Esophagus squamous epithelium (tissue), 4 donors: ENCODE measurements around the gene ATF4.

ENCODE experiments used
- POLR2A ChIP-seq, 4 donors: fragments of 450-650 bp; IDR thresholded peaks; one replicate each; pipeline ENCODE4 v1.6.1; 2017; ENCODE audit warnings: antibody characterized with exemption in 4 of 4, mild to moderate bottlenecking in 4 of 4, moderate library complexity in 3 of 4
- TF ChIP-seq, protein P1 (sequence below), 6 experiments: fragments of 450-650 bp in 4 of 6; fragments of 200-600 bp in 2 of 6; sonication (generic) in 2 of 6; IDR thresholded peaks; one replicate each; pipeline ENCODE4 v1.5.1; 2016 to 2019; ENCODE audit warnings: antibody characterized with exemption in 6 of 6, mild to moderate bottlenecking in 4 of 6, moderate library complexity in 4 of 6

DNA sequence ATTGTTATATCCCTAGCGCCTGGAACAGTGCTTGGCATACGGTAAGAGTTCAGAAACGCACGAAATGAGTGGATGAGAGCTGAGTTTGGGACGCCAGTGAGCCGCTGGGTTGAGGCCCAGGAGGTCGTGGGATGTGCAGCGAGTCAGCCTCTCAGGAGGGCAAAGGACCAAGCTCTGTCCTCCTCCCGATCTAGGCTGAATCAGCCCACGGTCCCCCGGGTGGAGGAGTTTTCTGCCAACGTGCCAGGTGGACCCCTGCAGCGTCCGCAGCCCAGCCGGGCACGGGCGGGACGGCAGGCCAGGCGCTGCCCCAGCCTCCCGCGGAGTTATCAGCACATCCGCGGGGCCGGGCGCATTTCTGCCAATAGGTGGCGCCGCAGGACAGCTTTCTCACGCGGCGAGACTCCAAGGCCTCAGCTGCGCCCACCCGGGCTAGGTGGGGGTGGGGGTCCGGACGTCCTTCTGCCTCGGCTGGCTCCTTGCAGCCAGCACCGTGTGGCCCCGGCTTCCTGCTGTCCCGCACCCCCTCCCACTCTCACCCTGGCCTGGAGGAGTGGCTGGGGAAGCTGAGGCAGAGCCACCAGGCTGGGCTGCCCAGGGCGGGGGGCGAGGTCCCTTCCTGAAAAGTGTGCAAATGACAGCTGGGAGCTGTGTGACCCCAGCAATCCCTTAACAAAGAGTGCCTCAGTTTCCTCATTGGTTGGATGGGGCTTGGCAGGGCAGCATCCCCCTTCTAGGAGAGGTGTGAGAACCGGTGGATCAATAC lies 14.4 kb downstream of the ATF4 start:
- TF ChIP-seq, protein P1, sequence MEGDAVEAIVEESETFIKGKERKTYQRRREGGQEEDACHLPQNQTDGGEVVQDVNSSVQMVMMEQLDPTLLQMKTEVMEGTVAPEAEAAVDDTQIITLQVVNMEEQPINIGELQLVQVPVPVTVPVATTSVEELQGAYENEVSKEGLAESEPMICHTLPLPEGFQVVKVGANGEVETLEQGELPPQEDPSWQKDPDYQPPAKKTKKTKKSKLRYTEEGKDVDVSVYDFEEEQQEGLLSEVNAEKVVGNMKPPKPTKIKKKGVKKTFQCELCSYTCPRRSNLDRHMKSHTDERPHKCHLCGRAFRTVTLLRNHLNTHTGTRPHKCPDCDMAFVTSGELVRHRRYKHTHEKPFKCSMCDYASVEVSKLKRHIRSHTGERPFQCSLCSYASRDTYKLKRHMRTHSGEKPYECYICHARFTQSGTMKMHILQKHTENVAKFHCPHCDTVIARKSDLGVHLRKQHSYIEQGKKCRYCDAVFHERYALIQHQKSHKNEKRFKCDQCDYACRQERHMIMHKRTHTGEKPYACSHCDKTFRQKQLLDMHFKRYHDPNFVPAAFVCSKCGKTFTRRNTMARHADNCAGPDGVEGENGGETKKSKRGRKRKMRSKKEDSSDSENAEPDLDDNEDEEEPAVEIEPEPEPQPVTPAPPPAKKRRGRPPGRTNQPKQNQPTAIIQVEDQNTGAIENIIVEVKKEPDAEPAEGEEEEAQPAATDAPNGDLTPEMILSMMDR (IDR thresholded peaks at IDR 0.05) = peak; percentile 91 to 99 (median 95)
- no peak for TF ChIP-seq POLR2A (IDR thresholded peaks at IDR 0.05)
